ENCODE measurements around the gene USP21. TPM values are rescaled to one million over a fixed set of nuclear protein-coding genes. Genes with fewer than 3 reads are reported as not detected.

USP21 gene
- total RNA-seq, 3 donors from 2014 or later, result 20.1 to 35.4 (median 29.5) TPM

GRCh38 chr1:161185282-161185682, 26.0 kb downstream of the USP21 start:
- no peaks in the 10 kb centered on the region for H3K9me3 ChIP-seq
- H3K4me3 ChIP-seq, result no peak overlapping the region
- ATAC-seq, result peak; percentile 81
- peak; percentile 57 to 77 (median 75) for DNase-seq
- intact Hi-C loops (cut with DNase I, micrococcal nuclease), result no loop called here
- H3K4me1 ChIP-seq (ENCODE audit: low read depth), result no peaks in the 10 kb centered on the region
- no peak for TF ChIP-seq CTCF (IDR thresholded peaks at IDR 0.05)
- H3K36me3 ChIP-seq (ENCODE audit: low read depth), result no peaks in the 10 kb centered on the region

DNA sequence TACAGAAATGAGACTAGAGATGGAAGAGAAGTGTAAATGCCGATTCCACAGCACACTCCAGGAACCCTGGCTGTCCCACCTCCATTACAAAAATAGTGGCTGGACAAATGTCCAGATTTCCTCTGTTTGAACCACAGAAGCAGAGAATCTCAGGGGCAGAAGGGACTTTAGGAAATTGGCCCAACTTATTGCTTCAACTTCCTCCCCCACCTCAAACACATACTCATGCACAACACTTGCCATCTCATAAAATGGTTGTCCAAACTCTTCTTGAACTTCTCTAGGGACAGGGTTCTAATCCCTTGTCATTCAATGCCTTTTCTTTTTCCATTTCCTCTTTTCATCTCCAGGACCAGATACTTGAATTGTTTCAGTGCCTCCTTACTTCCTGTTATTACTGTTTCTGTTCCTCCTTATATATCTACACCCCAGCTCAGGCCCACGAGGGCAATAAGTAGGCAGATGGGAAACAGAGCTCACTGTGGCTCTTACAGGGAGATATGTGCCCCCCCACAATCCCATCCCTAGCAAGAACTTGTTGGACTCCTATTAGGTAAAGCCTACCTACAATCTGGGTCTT, 26.5 kb downstream of the USP21 start:
- DNase-seq, result peak in 1 of 3 donors; percentile 16
- TF ChIP-seq CTCF (IDR thresholded peaks at IDR 0.05), result no peak
- H3K4me3 ChIP-seq, result no peak overlapping the region
- intact Hi-C loops (cut with DNase I, micrococcal nuclease), result no loop called here
- peak; percentile 35 for ATAC-seq
- H3K9me3 ChIP-seq, result no peaks in the 10 kb centered on the region
- H3K4me1 ChIP-seq (ENCODE audit: low read depth), result no peaks in the 10 kb centered on the region
- no peaks in the 10 kb centered on the region for H3K36me3 ChIP-seq (ENCODE audit: low read depth)

- H3K36me3 ChIP-seq (ENCODE audit: low read depth), result no peaks in the 10 kb centered on the region
- TF ChIP-seq CTCF (IDR thresholded peaks at IDR 0.05), result no peak
- no peak for ATAC-seq
- H3K9me3 ChIP-seq, result no peaks in the 10 kb centered on the region
- no peaks in the 10 kb centered on the region for H3K4me1 ChIP-seq (ENCODE audit: low read depth)
- H3K4me3 ChIP-seq, result no peak overlapping the region
- DNase-seq, result no peak
- intact Hi-C loops (cut with DNase I, micrococcal nuclease), result no loop called here
These were observed 28.0 kb downstream of the USP21 start for GRCh38 chr1:161187311-161187710.

DNA sequence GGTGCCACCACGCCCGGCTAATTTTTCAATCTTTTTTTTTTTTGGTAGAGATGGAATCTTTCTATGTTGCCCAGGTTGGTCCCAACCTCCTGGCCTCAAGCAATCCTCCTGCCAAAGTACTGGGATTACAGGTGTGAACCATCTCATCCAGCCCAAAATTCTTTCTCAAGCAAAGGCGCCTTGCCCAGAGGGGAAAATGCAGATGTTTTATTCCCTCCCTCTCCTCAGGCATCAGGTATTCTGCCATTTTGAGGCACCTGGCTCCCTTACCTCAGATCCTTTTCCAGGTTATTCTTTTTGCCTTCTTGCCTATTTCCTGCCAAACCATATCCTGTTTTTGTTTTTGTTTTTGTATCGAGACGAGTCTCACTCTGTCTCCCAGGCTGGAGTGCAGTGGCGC, 29.1 kb downstream of the USP21 start:
- intact Hi-C loops (cut with DNase I, micrococcal nuclease), result no loop called here
- no peaks in the 10 kb centered on the region for H3K9me3 ChIP-seq
- no peak for TF ChIP-seq CTCF (IDR thresholded peaks at IDR 0.05)
- DNase-seq (no peak), ATAC-seq (no peak)
- no peaks in the 10 kb centered on the region for H3K36me3 ChIP-seq (ENCODE audit: low read depth)
- H3K4me1 ChIP-seq (ENCODE audit: low read depth), result no peaks in the 10 kb centered on the region
- no peak overlapping the region for H3K4me3 ChIP-seq

DNA sequence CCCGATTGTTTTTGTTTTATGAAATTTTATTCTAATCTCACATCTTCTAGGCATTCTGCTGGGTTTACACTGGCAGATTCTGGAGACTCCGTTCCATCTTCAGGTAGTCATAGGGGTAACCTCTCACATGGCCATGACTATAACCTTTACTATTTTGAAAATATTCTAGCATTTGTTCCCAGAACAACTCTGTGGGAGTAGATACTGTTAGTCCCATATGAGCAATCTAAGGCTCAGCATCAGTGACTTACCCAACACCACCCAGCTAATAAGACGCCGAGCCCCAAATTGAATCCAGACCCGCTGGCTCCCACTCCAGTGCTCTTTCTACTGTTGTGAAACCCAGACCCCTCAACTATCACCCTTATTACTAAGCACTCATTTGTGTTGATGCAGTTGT, 29.7 kb downstream of the USP21 start:
- peak in 1 of 3 donors; percentile 15 for DNase-seq
- intact Hi-C loops (cut with DNase I, micrococcal nuclease), result no loop called here
- ATAC-seq, result no peak
- TF ChIP-seq CTCF (IDR thresholded peaks at IDR 0.05), result no peak
- H3K4me1 ChIP-seq (ENCODE audit: low read depth), result no peaks in the 10 kb centered on the region
- H3K9me3 ChIP-seq, result no peaks in the 10 kb centered on the region
- no peak overlapping the region for H3K4me3 ChIP-seq
- H3K36me3 ChIP-seq (ENCODE audit: low read depth), result no peaks in the 10 kb centered on the region

Data from mucosa of descending colon (tissue), 3 donors.